Activated CD4-positive, alpha-beta T cell treated with anti-CD3 and anti-CD28 coated beads, Interleukin-2, amount 10 ng/mL, durations not matched to agents 24 days and 14 days (primary cell): ENCODE results near the gene SORCS2. TPM values are rescaled to one million over a fixed set of nuclear protein-coding genes. Genes with fewer than 3 reads are reported as not detected.

Experiments used
- DNase-seq: peaks from one replicate; pipeline ENCODE4 v3.0.0; 2022
- H3K27ac Mint-ChIP-seq: one replicate; pipeline ENCODE4 v1.8.0; 2022; ENCODE audit warnings: mild to moderate bottlenecking, mixed read lengths
- H3K27me3 Mint-ChIP-seq: one replicate; pipeline ENCODE4 v1.8.0; 2022; ENCODE audit warnings: mixed read lengths
- H3K36me3 Mint-ChIP-seq: one replicate; pipeline ENCODE4 v1.8.0; 2022; ENCODE audit warnings: low read depth, mild to moderate bottlenecking, mixed read lengths
- H3K4me1 Mint-ChIP-seq: one replicate; pipeline ENCODE4 v1.8.0; 2021; ENCODE audit warnings: mixed read lengths
- H3K4me3 Mint-ChIP-seq: one replicate; pipeline ENCODE4 v1.8.0; 2022; ENCODE audit warnings: mild to moderate bottlenecking, moderate library complexity, mixed read lengths
- H3K9me3 Mint-ChIP-seq: one replicate; pipeline ENCODE4 v1.8.0; 2021; ENCODE audit warnings: mixed read lengths
- intact Hi-C: fragments of 100-400 bp; cut with micrococcal nuclease; formaldehyde crosslinking; loops from one replicate; pipeline ENCODE4 v1.15.1; 2023
- total RNA-seq: library from RNA; stranded (reverse); gene quantifications from 2 replicates; pipeline ENCODE4 v1.2.3, GENCODE V29; 2022

Gene SORCS2
- total RNA-seq, 1 donor from 2014 or later = not detected

- H3K36me3 Mint-ChIP-seq = no peaks in the 10 kb centered on the region
- intact Hi-C loops = no loop called here
- H3K4me3 Mint-ChIP-seq = no peak overlapping the region
- no peaks in the 10 kb centered on the region for H3K9me3 Mint-ChIP-seq
- no peak for DNase-seq
- H3K27me3 Mint-ChIP-seq = peaks cover 3% of the 10 kb centered on the region
- no peaks in the 10 kb centered on the region for H3K4me1 Mint-ChIP-seq
- H3K27ac Mint-ChIP-seq = no peak overlapping the region
These were observed 435.2 kb downstream of the SORCS2 start for GRCh38 chr4:7627251-7628250.

GRCh38 chr4:7628432-7628831, 436.1 kb downstream of the SORCS2 start:
- Mint-ChIP-seq H3K9me3 (no peaks in the 10 kb centered on the region), H3K4me1 (no peaks in the 10 kb centered on the region), H3K4me3 (no peak overlapping the region), H3K27me3 (peaks cover 3% of the 10 kb centered on the region), H3K36me3 (no peaks in the 10 kb centered on the region), H3K27ac (no peak overlapping the region)
- DNase-seq = no peak
- intact Hi-C loops = no loop called here

- Mint-ChIP-seq H3K4me1 (no peaks in the 10 kb centered on the region), H3K27ac (no peak overlapping the region), H3K36me3 (no peaks in the 10 kb centered on the region), H3K27me3 (peaks cover 3% of the 10 kb centered on the region), H3K4me3 (no peak overlapping the region), H3K9me3 (no peaks in the 10 kb centered on the region)
- no peak for DNase-seq
- intact Hi-C loops = no loop called here
These were observed 437.3 kb downstream of the SORCS2 start for GRCh38 chr4:7629501-7630254.

- H3K4me1 Mint-ChIP-seq = no peaks in the 10 kb centered on the region
- H3K36me3 Mint-ChIP-seq = no peaks in the 10 kb centered on the region
- intact Hi-C loops = no loop called here
- DNase-seq = no peak
- H3K27me3 Mint-ChIP-seq = peaks cover 3% of the 10 kb centered on the region
- H3K27ac Mint-ChIP-seq = no peak overlapping the region
- no peaks in the 10 kb centered on the region for H3K9me3 Mint-ChIP-seq
- no peak overlapping the region for H3K4me3 Mint-ChIP-seq
These were observed 438.4 kb downstream of the SORCS2 start for GRCh38 chr4:7630568-7631287.

- Mint-ChIP-seq H3K36me3 (no peaks in the 10 kb centered on the region), H3K4me3 (no peak overlapping the region), H3K27ac (no peak overlapping the region), H3K4me1 (no peaks in the 10 kb centered on the region), H3K27me3 (peaks cover 3% of the 10 kb centered on the region), H3K9me3 (no peaks in the 10 kb centered on the region)
- no peak for DNase-seq
- intact Hi-C loops = no loop called here
These were observed 439.1 kb downstream of the SORCS2 start for GRCh38 chr4:7631288-7632014.

- H3K4me1 Mint-ChIP-seq = no peaks in the 10 kb centered on the region
- no peaks in the 10 kb centered on the region for H3K36me3 Mint-ChIP-seq
- no peak overlapping the region for H3K4me3 Mint-ChIP-seq
- H3K27me3 Mint-ChIP-seq = peaks cover 3% of the 10 kb centered on the region
- DNase-seq = no peak
- H3K27ac Mint-ChIP-seq = no peak overlapping the region
- no peaks in the 10 kb centered on the region for H3K9me3 Mint-ChIP-seq
- intact Hi-C loops = no loop called here
These were observed 440.0 kb downstream of the SORCS2 start for GRCh38 chr4:7632341-7632740.

GRCh38 chr4:7632971-7633370, 440.6 kb downstream of the SORCS2 start:
- no peak overlapping the region for H3K27ac Mint-ChIP-seq
- intact Hi-C loops = no loop called here
- no peaks in the 10 kb centered on the region for H3K4me1 Mint-ChIP-seq
- peaks cover 3% of the 10 kb centered on the region for H3K27me3 Mint-ChIP-seq
- DNase-seq = no peak
- no peaks in the 10 kb centered on the region for H3K9me3 Mint-ChIP-seq
- H3K36me3 Mint-ChIP-seq = no peaks in the 10 kb centered on the region
- no peak overlapping the region for H3K4me3 Mint-ChIP-seq

GRCh38 chr4:7634661-7635251, 442.4 kb downstream of the SORCS2 start:
- peaks cover 3% of the 10 kb centered on the region for H3K27me3 Mint-ChIP-seq
- no peak overlapping the region for H3K27ac Mint-ChIP-seq
- no peak for DNase-seq
- H3K36me3 Mint-ChIP-seq = no peaks in the 10 kb centered on the region
- intact Hi-C loops = no loop called here
- no peaks in the 10 kb centered on the region for H3K9me3 Mint-ChIP-seq
- no peaks in the 10 kb centered on the region for H3K4me1 Mint-ChIP-seq
- no peak overlapping the region for H3K4me3 Mint-ChIP-seq

GRCh38 chr4:7635445-7636239, 443.3 kb downstream of the SORCS2 start:
- no peaks in the 10 kb centered on the region for H3K36me3 Mint-ChIP-seq
- DNase-seq = no peak
- no peaks in the 10 kb centered on the region for H3K4me1 Mint-ChIP-seq
- peaks cover 3% of the 10 kb centered on the region for H3K27me3 Mint-ChIP-seq
- intact Hi-C loops = no loop called here
- H3K4me3 Mint-ChIP-seq = no peak overlapping the region
- H3K27ac Mint-ChIP-seq = no peak overlapping the region
- H3K9me3 Mint-ChIP-seq = no peaks in the 10 kb centered on the region

- Mint-ChIP-seq H3K4me1 (no peaks in the 10 kb centered on the region), H3K27ac (no peak overlapping the region), H3K27me3 (peaks cover 1% of the 10 kb centered on the region), H3K36me3 (no peaks in the 10 kb centered on the region), H3K4me3 (no peak overlapping the region), H3K9me3 (peaks cover 3% of the 10 kb centered on the region)
- no peak for DNase-seq
- intact Hi-C loops = no loop called here
These were observed 443.8 kb downstream of the SORCS2 start for GRCh38 chr4:7636240-7636508.

GRCh38 chr4:7637139-7637538, 444.8 kb downstream of the SORCS2 start:
- DNase-seq = no peak
- no peak overlapping the region for H3K4me3 Mint-ChIP-seq
- H3K27ac Mint-ChIP-seq = no peak overlapping the region
- peaks cover 10% of the 10 kb centered on the region for H3K9me3 Mint-ChIP-seq
- H3K27me3 Mint-ChIP-seq = peaks cover 1% of the 10 kb centered on the region
- no peaks in the 10 kb centered on the region for H3K36me3 Mint-ChIP-seq
- no peaks in the 10 kb centered on the region for H3K4me1 Mint-ChIP-seq
- intact Hi-C loops = no loop called here

- intact Hi-C loops = no loop called here
- Mint-ChIP-seq H3K4me3 (no peak overlapping the region), H3K36me3 (no peaks in the 10 kb centered on the region), H3K4me1 (no peaks in the 10 kb centered on the region), H3K27ac (no peak overlapping the region), H3K9me3 (peaks cover 10% of the 10 kb centered on the region), H3K27me3 (no peaks in the 10 kb centered on the region)
- no peak for DNase-seq
These were observed 445.6 kb downstream of the SORCS2 start for GRCh38 chr4:7637971-7638370.

- no peaks in the 10 kb centered on the region for H3K36me3 Mint-ChIP-seq
- H3K4me1 Mint-ChIP-seq = no peaks in the 10 kb centered on the region
- no peak for DNase-seq
- H3K27me3 Mint-ChIP-seq = no peaks in the 10 kb centered on the region
- H3K9me3 Mint-ChIP-seq = peaks cover 10% of the 10 kb centered on the region
- H3K27ac Mint-ChIP-seq = no peak overlapping the region
- H3K4me3 Mint-ChIP-seq = no peak overlapping the region
- intact Hi-C loops = no loop called here
These were observed 446.2 kb downstream of the SORCS2 start for GRCh38 chr4:7638489-7638888.
